Loucy (cell line): Measurements from ENCODE around the gene ABHD6.

Experiments
- H2AFZ ChIP-seq: fragments of 200-600 bp; sonication (generic); 2 replicates; pipeline ENCODE4 v1.6.0; 2016; ENCODE audit warnings: antibody characterized with exemption, mild to moderate bottlenecking, low read length, moderate library complexity
- H3F3A ChIP-seq: fragments of 200-600 bp; 2 replicates; pipeline ENCODE4 v1.6.0; 2016; ENCODE audit warnings: antibody characterized with exemption, low read depth, mild to moderate bottlenecking
- H3K27me3 ChIP-seq: fragments of 200-600 bp; sonication (generic); 2 replicates; pipeline ENCODE4 v1.6.1; 2014; ENCODE audit warnings: low read length, mild to moderate bottlenecking; ENCODE audit not compliant: insufficient read depth, poor library complexity, severe bottlenecking
- H3K36me3 ChIP-seq: fragments of 200-600 bp; sonication (generic); 2 replicates; pipeline ENCODE4 v1.6.1; 2016; ENCODE audit warnings: low read length; ENCODE audit not compliant: insufficient read depth
- H3K4me1 ChIP-seq: fragments of 200-600 bp; sonication (generic); 2 replicates; pipeline ENCODE4 v1.5.1; 2014; ENCODE audit warnings: low read length, mild to moderate bottlenecking; ENCODE audit not compliant: insufficient read depth, poor library complexity, severe bottlenecking
- H3K4me2 ChIP-seq: fragments of 200-600 bp; sonication (generic); 2 replicates; pipeline ENCODE4 v1.6.0; 2014; ENCODE audit warnings: antibody characterized with exemption, low read length, low read depth, mild to moderate bottlenecking; ENCODE audit not compliant: poor library complexity, severe bottlenecking
- H3K4me3 ChIP-seq: fragments of 200-600 bp; sonication (generic); 2 replicates; pipeline ENCODE4 v1.5.1; 2014; ENCODE audit warnings: low read length, mild to moderate bottlenecking, mixed read lengths; ENCODE audit not compliant: poor library complexity, severe bottlenecking
- H3K79me2 ChIP-seq: fragments of 200-600 bp; sonication (generic); 2 replicates; pipeline ENCODE4 v1.6.1; 2014; ENCODE audit warnings: low read length; ENCODE audit not compliant: insufficient read depth
- H3K9ac ChIP-seq: fragments of 200-600 bp; sonication (generic); 2 replicates; pipeline ENCODE4 v1.6.0; 2014; ENCODE audit warnings: mild to moderate bottlenecking, low read depth, low read length, moderate library complexity; ENCODE audit not compliant: poor library complexity, severe bottlenecking
- H3K9me2 ChIP-seq: fragments of 200-600 bp; sonication (generic); replicated peaks from 2 replicates; pipeline ENCODE4 v1.6.1; 2016; ENCODE audit warnings: low read depth, low read length, mixed read lengths
- H3K9me3 ChIP-seq: fragments of 200-600 bp; sonication (generic); 2 replicates; pipeline ENCODE4 v1.6.1; 2014; ENCODE audit warnings: mild to moderate bottlenecking, antibody characterized with exemption, low read length, low read depth; ENCODE audit not compliant: insufficient read depth
- H4K20me1 ChIP-seq: fragments of 200-600 bp; sonication (generic); 2 replicates; pipeline ENCODE4 v1.6.0; 2014; ENCODE audit warnings: antibody characterized with exemption, low read length, mild to moderate bottlenecking; ENCODE audit not compliant: insufficient read depth, poor library complexity, severe bottlenecking
- EZH2phosphoT487 ChIP-seq: fragments of 200-600 bp; IDR thresholded peaks from 2 replicates; pipeline ENCODE4 v1.6.1; 2018; ENCODE audit warnings: antibody characterized with exemption, mild to moderate bottlenecking, moderate library complexity, borderline replicate concordance
- TF ChIP-seq, protein P1 (sequence below): fragments of 200-600 bp; sonication (generic); conservative IDR thresholded peaks from 2 replicates; pipeline ENCODE4 v1.5.1; 2014; ENCODE audit warnings: mild to moderate bottlenecking, antibody characterized with exemption, low read length

Gene ABHD6

DNA sequence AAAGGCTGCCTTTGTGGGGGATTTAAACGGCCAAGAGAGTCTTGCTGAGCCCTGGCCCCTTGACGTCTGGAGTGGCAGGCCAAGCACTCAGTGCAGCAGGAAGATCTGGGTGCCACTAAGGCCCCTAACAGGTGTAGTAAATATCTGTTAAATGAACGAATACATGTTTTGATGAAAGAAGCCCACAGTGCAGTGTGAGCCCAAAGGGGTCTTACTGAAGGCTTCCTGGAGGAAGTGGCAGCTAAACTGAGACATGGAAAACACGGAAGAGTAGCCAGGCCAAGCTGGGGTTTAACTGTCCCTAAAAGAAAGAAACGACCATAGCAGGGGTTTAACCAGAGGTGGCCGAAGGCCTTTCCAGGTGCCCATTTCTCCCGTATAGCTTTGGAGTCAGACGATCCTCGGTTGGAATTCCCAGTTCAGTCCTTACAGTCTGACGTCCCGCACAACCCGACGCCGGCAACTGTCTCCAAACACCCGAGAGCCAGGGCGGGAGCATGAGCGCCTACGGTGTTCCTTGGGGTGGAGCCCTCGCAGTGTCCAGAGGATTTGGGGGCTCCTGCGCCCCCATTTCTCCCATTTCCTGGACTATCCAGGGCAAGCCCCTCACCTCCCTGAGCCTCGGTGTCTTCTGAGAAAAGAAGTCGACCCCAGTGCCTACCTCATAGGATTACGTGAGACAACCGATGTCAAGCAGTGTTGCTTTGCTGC lies 910 bp upstream of the ABHD6 start:
- Histone ChIP-seq H4K20me1 (no peaks in the 10 kb centered on the region), H3K27me3 (no peaks in the 10 kb centered on the region), H3K9ac (peak overlapping the region; percentile 71)

DNA sequence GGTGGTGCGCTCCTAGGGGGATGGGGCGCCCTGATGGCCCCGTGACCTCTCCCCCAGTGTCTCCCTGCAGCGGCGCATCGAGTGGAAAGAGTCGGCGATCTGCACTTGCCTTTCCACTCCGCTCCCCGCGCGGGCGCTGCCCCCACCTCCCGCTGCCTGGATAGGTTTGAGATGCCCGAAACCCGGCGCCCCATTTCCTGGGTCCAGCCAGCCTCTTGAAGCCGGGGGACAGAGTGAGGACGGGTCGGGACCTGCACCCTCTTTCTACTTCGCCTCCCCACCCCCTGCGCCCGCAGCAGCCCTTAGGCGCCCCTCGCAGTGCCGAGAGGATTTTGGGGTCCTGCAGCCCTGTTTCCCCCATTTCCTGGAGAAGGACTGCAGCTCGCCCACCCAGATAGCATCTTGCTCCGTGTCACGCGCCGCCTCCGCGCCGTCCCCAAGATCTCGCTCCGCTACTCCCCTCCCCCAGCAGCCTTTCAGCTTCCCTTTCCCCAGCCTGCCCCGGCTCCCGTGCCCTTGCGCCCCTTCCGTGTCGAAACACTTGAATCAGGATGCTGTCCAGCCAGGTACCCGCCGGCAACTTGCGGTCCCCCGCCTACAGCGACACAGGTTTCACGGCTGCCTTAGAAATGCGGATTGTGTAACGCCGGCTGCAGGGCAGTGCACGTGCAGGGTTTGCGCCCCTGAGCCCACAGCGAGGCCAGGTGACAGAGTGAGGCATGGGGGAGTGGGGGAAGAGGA lies 519 bp downstream of the ABHD6 start:
- Histone ChIP-seq H3K36me3 (no peaks in the 10 kb centered on the region), H3K4me1 (peaks cover 6% of the 10 kb centered on the region), H3K4me2 (peak overlapping the region; percentile 88), H3K4me3 (peak overlapping the region; percentile 76), H2AFZ (peak overlapping the region; percentile 79), H4K20me1 (no peaks in the 10 kb centered on the region), H3K9me2 (no peaks in the 10 kb centered on the region), H3K9ac (peak overlapping the region; percentile 71), H3F3A (no peaks in the 10 kb centered on the region), H3K79me2 (no peaks in the 10 kb centered on the region), H3K27me3 (no peaks in the 10 kb centered on the region), H3K9me3 (no peaks in the 10 kb centered on the region)
- TF ChIP-seq EZH2phosphoT487: no peak
- TF ChIP-seq, protein P1, sequence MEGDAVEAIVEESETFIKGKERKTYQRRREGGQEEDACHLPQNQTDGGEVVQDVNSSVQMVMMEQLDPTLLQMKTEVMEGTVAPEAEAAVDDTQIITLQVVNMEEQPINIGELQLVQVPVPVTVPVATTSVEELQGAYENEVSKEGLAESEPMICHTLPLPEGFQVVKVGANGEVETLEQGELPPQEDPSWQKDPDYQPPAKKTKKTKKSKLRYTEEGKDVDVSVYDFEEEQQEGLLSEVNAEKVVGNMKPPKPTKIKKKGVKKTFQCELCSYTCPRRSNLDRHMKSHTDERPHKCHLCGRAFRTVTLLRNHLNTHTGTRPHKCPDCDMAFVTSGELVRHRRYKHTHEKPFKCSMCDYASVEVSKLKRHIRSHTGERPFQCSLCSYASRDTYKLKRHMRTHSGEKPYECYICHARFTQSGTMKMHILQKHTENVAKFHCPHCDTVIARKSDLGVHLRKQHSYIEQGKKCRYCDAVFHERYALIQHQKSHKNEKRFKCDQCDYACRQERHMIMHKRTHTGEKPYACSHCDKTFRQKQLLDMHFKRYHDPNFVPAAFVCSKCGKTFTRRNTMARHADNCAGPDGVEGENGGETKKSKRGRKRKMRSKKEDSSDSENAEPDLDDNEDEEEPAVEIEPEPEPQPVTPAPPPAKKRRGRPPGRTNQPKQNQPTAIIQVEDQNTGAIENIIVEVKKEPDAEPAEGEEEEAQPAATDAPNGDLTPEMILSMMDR: no peak

More for the DNA sequence above, 910 bp upstream of the ABHD6 start:
- H3K4me3 ChIP-seq: peak overlapping the region; percentile 76
- H3K4me1 ChIP-seq: peaks cover 9% of the 10 kb centered on the region
- peak overlapping the region; percentile 88 for H3K4me2 ChIP-seq
- H3K79me2 ChIP-seq: no peaks in the 10 kb centered on the region
- peak overlapping the region; percentile 100 for H2AFZ ChIP-seq
- H3K9me3 ChIP-seq: no peaks in the 10 kb centered on the region
- no peaks in the 10 kb centered on the region for H3K36me3 ChIP-seq
- TF ChIP-seq, protein P1: no peak
- TF ChIP-seq EZH2phosphoT487: no peak
- H3F3A ChIP-seq: no peaks in the 10 kb centered on the region
- H3K9me2 ChIP-seq: no peaks in the 10 kb centered on the region

DNA sequence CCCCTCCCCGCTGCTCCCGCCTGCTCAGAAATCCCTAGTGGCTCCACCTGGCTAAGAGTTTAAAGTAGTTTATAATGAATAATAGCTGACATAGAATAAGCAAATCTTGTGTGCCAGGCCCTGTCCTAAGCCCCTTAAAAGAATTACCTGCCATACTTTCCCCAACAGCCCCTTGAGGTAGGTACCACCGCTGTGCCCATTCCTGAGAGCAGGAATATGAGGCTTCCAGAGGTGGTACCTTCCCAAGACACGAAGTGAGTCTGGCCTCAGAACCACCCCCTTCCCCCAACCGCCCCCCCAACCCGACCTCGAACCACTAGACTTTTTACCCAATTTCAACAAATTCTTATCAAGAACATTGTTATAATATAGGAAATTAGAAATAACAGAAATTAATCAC lies 1.2 kb downstream of the ABHD6 start:
- Histone ChIP-seq H3K9me3 (no peaks in the 10 kb centered on the region), H3K9me2 (no peaks in the 10 kb centered on the region), H3K4me3 (peak overlapping the region; percentile 76), H3K79me2 (no peaks in the 10 kb centered on the region), H2AFZ (peak overlapping the region; percentile 79; the same call in 1 of the 2 replicates), H4K20me1 (no peaks in the 10 kb centered on the region), H3K27me3 (no peaks in the 10 kb centered on the region), H3K36me3 (no peaks in the 10 kb centered on the region), H3K4me1 (peaks cover 6% of the 10 kb centered on the region), H3K4me2 (peak overlapping the region; percentile 88), H3F3A (no peaks in the 10 kb centered on the region), H3K9ac (peak overlapping the region; percentile 71)
- TF ChIP-seq, protein P1: no peak
- no peak for TF ChIP-seq EZH2phosphoT487
